Transverse colon (tissue), 4 donors: ENCODE results near the gene FBXO17. TPM values are rescaled to one million over a fixed set of nuclear protein-coding genes. Genes with fewer than 3 reads are reported as not detected.

Source experiments
- DNase-seq: peaks from one replicate; pipeline ENCODE4 v3.0.0-alpha.2; 2019
- H3K27ac ChIP-seq, 4 donors: fragments of 200-600 bp; sonication (generic); 2 replicates each; pipeline ENCODE4 v1.5.1; 2016 to 2018; ENCODE audit warnings: inconsistent platforms in 4 of 4
- H3K27me3 ChIP-seq: fragments of 200-600 bp; sonication (generic); 2 replicates; pipeline ENCODE4 v1.5.1; 2017; ENCODE audit warnings: inconsistent platforms
- H3K36me3 ChIP-seq, 4 donors: fragments of 200-600 bp; sonication (generic); 2 replicates each; pipeline ENCODE4 v1.5.1; 2017 to 2019; ENCODE audit warnings: inconsistent platforms in 4 of 4
- H3K4me1 ChIP-seq, 4 donors: fragments of 200-600 bp; sonication (generic); 2 replicates each; pipeline ENCODE4 v1.5.1; 2017 to 2020; ENCODE audit warnings: inconsistent platforms in 4 of 4
- H3K4me3 ChIP-seq, 4 donors: fragments of 200-600 bp; sonication (generic); 1 replicate in 1 of 4; 2 replicates in 3 of 4; pipeline versions ENCODE4 v1.5.1 to v1.6.1; 2017 to 2019; ENCODE audit warnings: inconsistent platforms in 4 of 4
- H3K9me3 ChIP-seq, 2 donors: fragments of 200-600 bp; sonication (generic); 2 replicates each; pipeline ENCODE4 v1.5.1; 2017 to 2019; ENCODE audit warnings: inconsistent platforms in 2 of 2
- EP300 ChIP-seq: sonication (generic); formaldehyde crosslinking; IDR thresholded peaks from one replicate; pipeline ENCODE4 v1.6.1; 2017; ENCODE audit warnings: antibody characterized with exemption, low read depth
- POLR2A ChIP-seq: fragments of 450-650 bp; IDR thresholded peaks from one replicate; pipeline ENCODE4 v1.6.1; 2016; ENCODE audit warnings: antibody characterized with exemption, mild to moderate bottlenecking, moderate library complexity
- POLR2AphosphoS5 ChIP-seq, 3 donors: sonication (generic); formaldehyde crosslinking; IDR thresholded peaks; one replicate each; pipeline ENCODE4 v1.6.1; 2016; ENCODE audit warnings: antibody characterized with exemption in 3 of 3
- WGBS, 2 donors: methylation state at CpG; one replicate each; pipeline ENCODE4 v1.1.5; 2018; ENCODE audit warnings: low coverage in 1 of 2; 5-methylcytosine and 5-hydroxymethylcytosine counted together
- in situ Hi-C, 4 donors: fragments of 200-750 bp; cut with MboI; loops; one replicate each; pipeline versions ENCODE4 v1.15.0 to v1.15.1; 2017; ENCODE audit warnings: low sequenced_read_pairs in 3 of 4, low pct_ligation_motif_present in 1 of 4, low pct_unique_long_range_greater_than_20kb in 1 of 4
- intact Hi-C: fragments of 100-400 bp; cut with DNase I; formaldehyde crosslinking; loops from one replicate; pipeline ENCODE4 v1.15.1; 2023; ENCODE audit warnings: low total_unique reads
- total RNA-seq, 4 donors: library from RNA; depleted of rRNA; stranded (reverse); fragments of >200 nt; gene quantifications; one replicate each; pipeline ENCODE4 v1.1.0, GENCODE V29; 2016
- TF ChIP-seq, protein P1 (sequence below), 5 experiments: fragments of 200-600 bp in 3 of 5; fragments of 450-650 bp in 2 of 5; sonication (generic) in 3 of 5; IDR thresholded peaks; 1 replicate in 2 of 5; 2 replicates in 3 of 5; pipeline ENCODE4 v1.5.1; 2016 to 2017; ENCODE audit warnings: antibody characterized with exemption in 5 of 5, inconsistent platforms in 3 of 5, mild to moderate bottlenecking in 2 of 5, moderate library complexity in 1 of 5

FBXO17 gene
- total RNA-seq, 4 donors from 2014 or later = 2.2 to 7.8 (median 2.4) TPM

DNA sequence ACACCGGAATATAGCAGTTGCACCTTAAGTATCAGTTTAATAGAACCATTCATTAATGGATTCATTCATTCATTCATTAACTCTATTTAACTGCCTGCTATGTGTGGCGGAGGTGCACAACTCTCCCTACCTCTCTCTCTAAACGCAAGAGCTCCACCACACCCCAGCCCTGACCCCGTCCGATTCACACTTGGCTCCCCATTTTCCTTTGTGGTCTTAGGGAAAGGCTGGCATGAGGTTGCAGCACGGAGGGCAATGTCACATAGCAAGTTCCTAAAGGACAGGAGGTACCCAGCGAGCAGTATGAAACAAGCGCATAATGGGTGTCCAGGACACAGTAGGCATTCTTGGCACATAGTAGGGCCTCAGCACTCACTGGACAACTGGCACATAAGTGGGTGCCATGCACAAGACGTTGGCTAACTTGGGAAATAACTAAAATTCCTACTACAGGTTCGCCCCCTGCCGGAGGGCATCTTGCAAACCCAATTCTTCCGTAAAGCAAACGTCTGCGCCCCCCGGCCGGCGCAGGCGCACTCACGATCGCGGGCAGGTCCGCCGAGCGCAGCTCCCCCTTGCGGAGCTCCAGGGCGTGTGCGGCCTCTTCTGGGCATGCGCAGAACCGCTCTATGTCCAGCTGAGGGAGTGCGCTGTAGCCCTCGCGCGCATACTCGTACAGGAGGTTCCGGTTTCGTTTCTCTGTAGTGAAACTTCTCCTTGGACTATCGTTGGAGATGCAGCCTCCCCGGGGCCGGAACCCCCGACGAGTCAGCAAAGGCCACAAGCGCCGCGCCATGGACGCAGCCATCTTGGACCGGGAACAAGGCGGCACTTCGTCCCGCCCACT, 45.4 kb downstream of the FBXO17 start, which contains the start of gene SARS2:
TSS of gene SARS2 (minus strand) at position 835 of the 847 bp plus-strand sequence. CDS start at position 808, 27 bp downstream.
- H3K4me3 ChIP-seq = peak within 1 kb of the TSS; percentile 55 to 83 (median 70)
- TF ChIP-seq POLR2AphosphoS5 (IDR thresholded peaks at IDR 0.05) = no peak
- TF ChIP-seq, protein P1, sequence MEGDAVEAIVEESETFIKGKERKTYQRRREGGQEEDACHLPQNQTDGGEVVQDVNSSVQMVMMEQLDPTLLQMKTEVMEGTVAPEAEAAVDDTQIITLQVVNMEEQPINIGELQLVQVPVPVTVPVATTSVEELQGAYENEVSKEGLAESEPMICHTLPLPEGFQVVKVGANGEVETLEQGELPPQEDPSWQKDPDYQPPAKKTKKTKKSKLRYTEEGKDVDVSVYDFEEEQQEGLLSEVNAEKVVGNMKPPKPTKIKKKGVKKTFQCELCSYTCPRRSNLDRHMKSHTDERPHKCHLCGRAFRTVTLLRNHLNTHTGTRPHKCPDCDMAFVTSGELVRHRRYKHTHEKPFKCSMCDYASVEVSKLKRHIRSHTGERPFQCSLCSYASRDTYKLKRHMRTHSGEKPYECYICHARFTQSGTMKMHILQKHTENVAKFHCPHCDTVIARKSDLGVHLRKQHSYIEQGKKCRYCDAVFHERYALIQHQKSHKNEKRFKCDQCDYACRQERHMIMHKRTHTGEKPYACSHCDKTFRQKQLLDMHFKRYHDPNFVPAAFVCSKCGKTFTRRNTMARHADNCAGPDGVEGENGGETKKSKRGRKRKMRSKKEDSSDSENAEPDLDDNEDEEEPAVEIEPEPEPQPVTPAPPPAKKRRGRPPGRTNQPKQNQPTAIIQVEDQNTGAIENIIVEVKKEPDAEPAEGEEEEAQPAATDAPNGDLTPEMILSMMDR (IDR thresholded peaks at IDR 0.05) = peak; percentile 97 to 99 (median 99)
- no peak for TF ChIP-seq POLR2A
- no peak for TF ChIP-seq EP300
- H3K27ac ChIP-seq = peak within 1 kb of the TSS; percentile 88 to 93 (median 90)
- H3K27me3 ChIP-seq = no peaks in the 10 kb centered on the region
- WGBS, 2 donors = 3 to 42% methylated on average over 2 to 35 of the region's 49 CpGs
- H3K4me1 ChIP-seq = peaks cover 7 to 19% (median 13%) of the 10 kb centered on the region in 4 donors
- in situ Hi-C loops = loop anchor here in 3 of 4 donors (25.0 kb wide), 2 partner anchors 393 to 518 kb away; partner anchors contain the start of gene FAM98C (in 2 of the 3)
- peaks cover 0 to 5% (median 0%) of the 10 kb centered on the region in 4 donors for H3K36me3 ChIP-seq
- intact Hi-C loops = no loop called here
- DNase-seq = peak; percentile 93
- no peaks in the 10 kb centered on the region for H3K9me3 ChIP-seq

DNA sequence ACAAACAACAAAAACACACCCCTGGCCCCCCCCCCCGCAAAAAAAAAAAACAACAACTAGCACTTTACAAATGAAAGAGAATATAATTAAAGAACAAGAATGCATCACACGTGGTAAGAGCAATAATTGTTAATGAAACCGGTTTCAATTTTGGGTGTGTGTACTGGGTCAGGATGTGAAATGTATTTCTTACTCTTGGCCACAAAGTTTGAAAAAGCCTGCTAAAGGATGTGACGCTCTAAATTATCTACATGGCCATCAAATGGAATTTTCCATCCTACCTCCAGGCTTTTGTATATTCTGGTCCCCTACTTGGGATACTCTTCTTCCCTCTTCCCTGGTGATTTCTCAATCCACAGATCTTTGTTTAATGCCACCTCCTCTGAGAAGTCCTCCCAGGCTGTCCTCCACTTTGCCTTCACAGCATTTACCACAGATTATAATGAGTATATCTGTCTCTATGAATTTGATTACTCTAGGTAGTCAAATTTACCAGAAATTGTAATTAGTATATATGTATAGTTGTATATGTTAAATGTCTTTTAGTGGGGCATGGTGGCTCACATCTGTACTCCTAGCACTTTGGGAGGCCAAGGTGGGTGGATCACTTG, 47.0 kb downstream of the FBXO17 start:
- H3K9me3 ChIP-seq = no peaks in the 10 kb centered on the region
- no peak overlapping the region for H3K4me3 ChIP-seq
- no peak for TF ChIP-seq POLR2AphosphoS5 (IDR thresholded peaks at IDR 0.05)
- H3K27ac ChIP-seq = peak overlapping the region in 1 of 4 donors; percentile 8
- intact Hi-C loops = no loop called here
- peaks cover 7 to 19% (median 13%) of the 10 kb centered on the region in 4 donors for H3K4me1 ChIP-seq
- no peak for DNase-seq
- H3K36me3 ChIP-seq = peaks cover 0 to 14% (median 0%) of the 10 kb centered on the region in 4 donors
- no peaks in the 10 kb centered on the region for H3K27me3 ChIP-seq
- in situ Hi-C loops = loop anchor here in 3 of 4 donors (25.0 kb wide), 2 partner anchors 391 to 516 kb away; partner anchors contain the start of gene FAM98C (in 2 of the 3)
- 56 to 73% methylated on average over 4 of the region's 4 CpGs for WGBS, 2 donors

DNA sequence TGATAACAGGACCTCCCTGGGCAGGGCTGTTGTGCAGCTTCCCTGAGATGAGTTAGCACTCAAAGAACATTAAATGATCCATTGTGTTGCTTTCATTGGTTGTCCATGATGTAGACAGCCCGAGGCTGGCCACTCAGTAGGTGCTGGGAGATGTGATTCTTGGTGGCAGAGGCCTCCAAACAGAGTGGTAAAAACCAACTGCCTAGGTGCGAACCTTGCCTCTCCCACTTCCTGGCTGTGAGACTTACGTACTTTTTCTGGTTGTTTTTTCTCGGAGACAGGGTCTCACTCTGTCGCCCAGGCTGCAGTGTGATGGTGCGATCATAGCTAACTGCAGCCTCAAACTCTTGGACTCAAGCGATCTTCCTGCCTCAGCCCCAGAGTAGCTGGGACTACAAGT, 51.2 kb downstream of the FBXO17 start:
- Histone ChIP-seq H3K27ac (no peak overlapping the region), H3K9me3 (no peaks in the 10 kb centered on the region), H3K36me3 (peaks cover 0 to 14% (median 0%) of the 10 kb centered on the region in 4 donors), H3K4me1 (peaks cover 0 to under 1% (median 0%) of the 10 kb centered on the region in 4 donors), H3K27me3 (no peaks in the 10 kb centered on the region), H3K4me3 (no peak overlapping the region)
- intact Hi-C loops = no loop called here
- WGBS, 2 donors = 88 to 90% methylated on average over 2 to 7 of the region's 7 CpGs
- TF ChIP-seq, protein P1 (IDR thresholded peaks at IDR 0.05) = no peak
- TF ChIP-seq EP300 = no peak
- TF ChIP-seq POLR2AphosphoS5 (IDR thresholded peaks at IDR 0.05) = no peak
- no peak for TF ChIP-seq POLR2A
- in situ Hi-C loops = no loop called here
- DNase-seq = no peak

DNA sequence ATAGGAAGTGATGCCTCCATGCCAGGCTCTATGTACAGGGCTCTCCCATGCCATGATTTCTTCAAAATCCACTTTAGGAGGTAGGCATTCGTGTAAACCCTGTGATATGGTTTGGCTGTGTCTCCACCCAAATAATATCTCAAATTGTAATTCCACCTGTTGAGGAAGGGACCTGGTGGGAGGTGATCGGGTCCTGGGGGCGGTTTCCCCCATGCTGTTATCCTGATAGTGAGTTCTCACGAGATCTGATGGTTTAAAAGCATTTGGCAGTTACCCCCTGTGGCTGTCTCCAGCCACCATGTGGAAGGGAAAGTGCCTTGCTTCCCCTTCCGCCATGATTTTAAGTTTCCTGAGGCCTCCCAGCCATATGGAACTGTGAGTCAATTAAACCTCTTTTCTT, 53.1 kb downstream of the FBXO17 start:
- no peak for DNase-seq
- 95 to 96% methylated on average over 5 of the region's 5 CpGs for WGBS, 2 donors
- no peaks in the 10 kb centered on the region for H3K9me3 ChIP-seq
- in situ Hi-C loops = no loop called here
- H3K27me3 ChIP-seq = no peaks in the 10 kb centered on the region
- intact Hi-C loops = no loop called here
- TF ChIP-seq, protein P1 (IDR thresholded peaks at IDR 0.05) = no peak
- TF ChIP-seq POLR2AphosphoS5 (IDR thresholded peaks at IDR 0.05) = no peak
- H3K36me3 ChIP-seq = peaks cover 0 to 14% (median 0%) of the 10 kb centered on the region in 4 donors
- H3K27ac ChIP-seq = no peak overlapping the region
- H3K4me3 ChIP-seq = no peak overlapping the region
- no peaks in the 10 kb centered on the region for H3K4me1 ChIP-seq
